Stomach (tissue), 4 donors: ENCODE measurements around the gene RHBDD2.

ENCODE experiments used
- EP300 ChIP-seq: sonication (generic); formaldehyde crosslinking; IDR thresholded peaks from one replicate; pipeline ENCODE4 v1.6.1; 2017; ENCODE audit warnings: antibody characterized with exemption
- POLR2AphosphoS5 ChIP-seq, 3 donors: sonication (generic); formaldehyde crosslinking; IDR thresholded peaks; one replicate each; pipeline ENCODE4 v1.6.1; 2016; ENCODE audit warnings: antibody characterized with exemption in 3 of 3
- TF ChIP-seq, protein P1 (sequence below), 7 experiments: fragments of 450-650 bp in 4 of 7; fragments of 200-600 bp in 3 of 7; sonication (generic) in 3 of 7; IDR thresholded peaks; one replicate each; pipeline ENCODE4 v1.5.1; 2016 to 2019; ENCODE audit warnings: antibody characterized with exemption in 7 of 7, control low read depth in 2 of 7, mild to moderate bottlenecking in 1 of 7

DNA sequence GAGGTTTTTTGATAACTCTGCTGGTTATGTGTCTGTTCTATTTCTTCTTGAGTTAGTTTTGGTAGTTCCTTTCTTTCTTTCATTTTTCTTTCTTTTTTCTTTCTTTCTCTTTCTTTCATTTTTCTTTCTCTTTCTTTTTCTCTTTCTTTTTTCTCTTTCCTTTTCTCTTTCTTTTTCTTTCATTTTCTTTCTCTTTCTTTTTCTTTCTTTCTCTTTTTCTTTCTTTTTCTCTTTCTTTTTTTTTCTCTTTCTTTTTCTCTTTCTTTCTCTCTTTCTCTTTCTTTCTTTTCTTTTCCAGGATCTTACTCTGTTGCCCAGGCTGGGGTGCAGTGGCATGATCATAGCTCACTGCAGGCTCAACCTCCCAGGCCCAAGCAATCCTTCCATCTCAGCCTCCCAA lies 20.4 kb upstream of the RHBDD2 start:
- no peak for TF ChIP-seq POLR2AphosphoS5 (IDR thresholded peaks at IDR 0.05)
- TF ChIP-seq EP300, result no peak
- TF ChIP-seq, protein P1, sequence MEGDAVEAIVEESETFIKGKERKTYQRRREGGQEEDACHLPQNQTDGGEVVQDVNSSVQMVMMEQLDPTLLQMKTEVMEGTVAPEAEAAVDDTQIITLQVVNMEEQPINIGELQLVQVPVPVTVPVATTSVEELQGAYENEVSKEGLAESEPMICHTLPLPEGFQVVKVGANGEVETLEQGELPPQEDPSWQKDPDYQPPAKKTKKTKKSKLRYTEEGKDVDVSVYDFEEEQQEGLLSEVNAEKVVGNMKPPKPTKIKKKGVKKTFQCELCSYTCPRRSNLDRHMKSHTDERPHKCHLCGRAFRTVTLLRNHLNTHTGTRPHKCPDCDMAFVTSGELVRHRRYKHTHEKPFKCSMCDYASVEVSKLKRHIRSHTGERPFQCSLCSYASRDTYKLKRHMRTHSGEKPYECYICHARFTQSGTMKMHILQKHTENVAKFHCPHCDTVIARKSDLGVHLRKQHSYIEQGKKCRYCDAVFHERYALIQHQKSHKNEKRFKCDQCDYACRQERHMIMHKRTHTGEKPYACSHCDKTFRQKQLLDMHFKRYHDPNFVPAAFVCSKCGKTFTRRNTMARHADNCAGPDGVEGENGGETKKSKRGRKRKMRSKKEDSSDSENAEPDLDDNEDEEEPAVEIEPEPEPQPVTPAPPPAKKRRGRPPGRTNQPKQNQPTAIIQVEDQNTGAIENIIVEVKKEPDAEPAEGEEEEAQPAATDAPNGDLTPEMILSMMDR (IDR thresholded peaks at IDR 0.05), result no peak
